Measurements from ENCODE around the gene LRRC71. TPM values are rescaled to one million over a fixed set of nuclear protein-coding genes. Genes with fewer than 3 reads are reported as not detected.

Gene LRRC71
- total and polyA plus RNA-seq, 10 of the 15 experiments (the other 5 are each of a cell fraction or from before 2014, with no cell fraction given) = not detected

GRCh38 chr1:156935505-156936128 lies 15.2 kb downstream of the LRRC71 start (continued):
- TF ChIP-seq TBL1XR1 (IDR thresholded peaks at IDR 0.05; ENCODE audit: low read depth, low read length) (no peak), ZBED1 (IDR thresholded peaks at IDR 0.05; ENCODE audit: borderline replicate concordance) (no peak), ZNF217 (IDR thresholded peaks at IDR 0.05) (no peak)

- ChIA-PET SMC1A (ENCODE audit: uncharacterized antibody, unreplicated experiment) (interaction anchor here (0.8 kb wide), 1 partner anchor 23 kb away, joined by 3 read pairs; no protein-coding TSS in a partner anchor), CTCF (interaction anchor here (1.2 to 1.3 kb wide), 3 partner anchors 10 to 138 kb away, joined by 3 to 6 read pairs (median 4); no protein-coding TSS in a partner anchor), POLR2A (no interaction called here), RAD21 (ENCODE audit: unreplicated experiment) (interaction anchor here (0.7 to 1.1 kb wide), 2 partner anchors 138 to 324 kb away, joined by 3 read pairs; no protein-coding TSS in a partner anchor)
- Histone ChIP-seq H3K27me3 (replicated peaks in 1 of 2; ENCODE audit: control insufficient read depth in 2 of 2, insufficient read depth in 2 of 2, low read length in 1 of 2) (no peaks in the 10 kb centered on the region), H3K79me2 (ENCODE audit: control insufficient read depth, insufficient read depth, low read length) (no peaks in the 10 kb centered on the region), H2AFZ (ENCODE audit: control insufficient read depth, low read depth, low read length) (no peak overlapping the region), H3K4me1 (ENCODE audit: control insufficient read depth, insufficient read depth, low read length) (no peaks in the 10 kb centered on the region; the same call in 1 of the 2 replicates), H3K27ac (ENCODE audit: control insufficient read depth, insufficient read depth) (no peak overlapping the region), H3K36me3 (ENCODE audit: control insufficient read depth in 2 of 2, insufficient read depth in 2 of 2, low read length in 1 of 2) (peaks cover 0 to 3% of the 10 kb centered on the region in 2 experiments; a peak in 2 of 4 replicates), H3K4me3 (no peak overlapping the region), H3K4me2 (ENCODE audit: control insufficient read depth, insufficient read depth) (no peak overlapping the region), H3K9ac (ENCODE audit: control insufficient read depth, insufficient read depth, low read length) (no peak overlapping the region), H3K9me3 (replicated peaks; ENCODE audit: control insufficient read depth, insufficient read depth, low read length) (no peaks in the 10 kb centered on the region), H4K20me1 (ENCODE audit: control insufficient read depth, insufficient read depth) (no peaks in the 10 kb centered on the region)
- intact Hi-C loops (cut with micrococcal nuclease; ENCODE audit: unreplicated experiment) = no loop called here
- in situ Hi-C loops (cut with MboI) = no loop called here
- FAIRE-seq (no peak), ATAC-seq (no peak), DNase-seq (ENCODE audit: low read depth, low spot score) (no peak)
- BruUV-seq (replicated peaks) = no TSS peak
- WGBS (ENCODE audit: insufficient coverage, insufficient replicate concordance, low lambda C conversion rate, missing lambda C conversion rate) = 89% methylated on average over 5 of the region's 5 CpGs
- TF ChIP-seq EGR1 (IDR thresholded peaks at IDR 0.05; ENCODE audit: borderline replicate concordance in 1 of 2, low read depth in 2 of 2, low read length in 2 of 2) (no peak), LARP7 (IDR thresholded peaks at IDR 0.05) (no peak), SIN3A (IDR thresholded peaks at IDR 0.05; ENCODE audit: low read depth, low read length) (no peak), CEBPB (IDR thresholded peaks at IDR 0.05; ENCODE audit: borderline replicate concordance in 1 of 2, low read depth in 2 of 2, low read length in 2 of 2) (no peak), RCOR1 (conservative IDR thresholded peaks at IDR 0.05; ENCODE audit: low read depth, low read length) (no peak), MAX (IDR thresholded peaks at IDR 0.05; ENCODE audit: low read depth, low read length) (no peak), TAF1 (IDR thresholded peaks at IDR 0.05; ENCODE audit: borderline replicate concordance, low read depth, low read length) (no peak), POLR2AphosphoS5 (IDR thresholded peaks at IDR 0.05; ENCODE audit: low read length) (no peak), ATF2 (IDR thresholded peaks at IDR 0.05; ENCODE audit: low read length) (no peak), PBX3 (IDR thresholded peaks at IDR 0.05; ENCODE audit: insufficient replicate concordance, low read depth, low read length) (no peak), MEF2A (IDR thresholded peaks at IDR 0.05; ENCODE audit: insufficient read depth, low read depth, low read length) (no peak), REST (IDR thresholded peaks at IDR 0.05; ENCODE audit: low read depth, low read length) (no peak)
Observed at GRCh38 chr1:156936191-156936590, 15.8 kb downstream of the LRRC71 start.

Measured in GM12878 (cell line).